ENCODE measurements around the gene APOBEC3C. TPM values are rescaled to one million over a fixed set of nuclear protein-coding genes. Genes with fewer than 3 reads are reported as not detected.
"Not testable (repeated sequence)": the region's sequence is repeated elsewhere in the genome, so short reads cannot be mapped to it uniquely, and the experiment has no call there.

APOBEC3C gene
- total and polyA plus RNA-seq, 7 donors: 5.3 to 33.6 (median 12.3) TPM

DNA sequence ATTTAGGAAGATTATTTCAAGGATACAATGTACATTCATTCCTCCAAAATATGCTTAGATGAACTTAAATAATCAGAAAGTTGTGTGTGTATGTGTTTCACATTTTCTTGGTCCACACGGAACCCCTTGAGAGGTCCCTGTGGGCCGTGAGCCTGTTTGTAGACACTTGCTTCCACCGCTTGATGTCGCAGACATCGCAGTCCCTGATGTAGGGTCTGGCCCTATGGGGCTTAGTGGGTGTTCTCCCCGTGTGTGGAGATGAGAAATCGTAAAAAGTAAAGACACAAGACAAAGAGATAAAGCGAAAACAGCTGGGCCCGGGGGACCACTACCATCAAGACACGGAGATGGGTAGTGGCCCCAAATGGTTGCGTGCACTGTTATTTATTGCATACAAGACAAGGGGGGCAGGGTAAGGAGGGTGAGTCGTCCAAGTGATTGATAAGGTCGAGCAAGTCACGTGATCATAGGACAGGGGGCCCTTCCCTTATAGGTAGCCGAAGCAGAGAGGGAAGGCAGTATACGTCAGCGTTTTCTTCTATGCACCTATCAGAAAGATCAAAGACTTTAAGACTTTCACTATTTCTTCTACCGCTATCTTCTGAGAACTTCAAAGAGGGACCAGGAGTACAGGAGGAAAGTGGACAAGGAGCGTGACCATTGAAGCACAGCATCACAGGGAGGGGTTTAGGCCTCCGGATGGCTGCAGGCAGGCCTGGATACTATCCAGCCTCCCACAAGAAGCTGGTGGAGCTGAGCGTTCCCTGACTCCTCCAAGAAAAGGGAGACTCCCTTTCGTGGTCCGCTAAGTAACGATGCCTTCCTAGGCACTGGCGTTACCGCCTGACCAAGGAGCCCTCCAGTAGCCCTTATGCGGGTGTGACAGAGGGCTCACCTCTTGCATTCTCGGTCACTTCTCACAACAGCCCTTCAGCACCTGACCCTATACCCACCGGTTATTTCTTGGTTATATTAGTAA lies 1.2 kb upstream of the APOBEC3C start:
- no peaks in the 10 kb centered on the region for H3K9me3 ChIP-seq
- no peaks in the 10 kb centered on the region for H3K36me3 ChIP-seq
- TF ChIP-seq POLR2AphosphoS5 (IDR thresholded peaks at IDR 0.05): no peak
- TF ChIP-seq POLR2A (IDR thresholded peaks at IDR 0.05): no peak
- TF ChIP-seq CTCF (IDR thresholded peaks at IDR 0.05): no peak
- no peak for TF ChIP-seq EP300 (IDR thresholded peaks at IDR 0.05)
- DNase-seq: no peak
- H3K4me3 ChIP-seq: no peak overlapping the region
- H3K27me3 ChIP-seq: no peaks in the 10 kb centered on the region
- H3K27ac ChIP-seq: peak overlapping the region in 1 of 4 donors; percentile 89
- 90% methylated on average over 29 of the region's 29 CpGs for WGBS, 2 donors
- H3K4me1 ChIP-seq: peaks cover 0 to 26% (median 19%) of the 10 kb centered on the region in 4 donors
- intact Hi-C loops (cut with DNase I): loop anchor here (5.0 kb wide), 1 partner anchor 304 kb away; the partner anchor contains the start of gene RPL3

GRCh38 chr22:39013561-39013941 lies 506 bp upstream of the APOBEC3C start:
- intact Hi-C loops (cut with DNase I): loop anchor here (5.0 kb wide), 1 partner anchor 304 kb away; the partner anchor contains the start of gene RPL3
- not testable (repeated sequence) for DNase-seq, H3K9me3 ChIP-seq, H3K27me3 ChIP-seq, H3K36me3 ChIP-seq
- peak overlapping the region; percentile 37 to 64 (median 58) for H3K4me3 ChIP-seq
- peak overlapping the region; percentile 80 to 91 (median 88) for H3K27ac ChIP-seq
- peaks cover 0 to 26% (median 19%) of the 10 kb centered on the region in 4 donors for H3K4me1 ChIP-seq
- 62 to 80% methylated on average over 6 of the region's 6 CpGs for WGBS, 2 donors

GRCh38 chr22:39014723-39015121 lies 665 bp downstream of the APOBEC3C start:
- H3K27me3 ChIP-seq, H3K9me3 ChIP-seq, DNase-seq, H3K36me3 ChIP-seq: not testable (repeated sequence)
- 33 to 35% methylated on average over 6 of the region's 6 CpGs for WGBS, 2 donors
- H3K27ac ChIP-seq: peak overlapping the region; percentile 80 to 91 (median 88)
- intact Hi-C loops (cut with DNase I): loop anchor here (5.0 kb wide), 2 partner anchors 118 to 303 kb away; partner anchors contain the start of gene RPL3
- H3K4me3 ChIP-seq: peak overlapping the region; percentile 37 to 64 (median 58)
- peaks cover 0 to 26% (median 19%) of the 10 kb centered on the region in 4 donors for H3K4me1 ChIP-seq

DNA sequence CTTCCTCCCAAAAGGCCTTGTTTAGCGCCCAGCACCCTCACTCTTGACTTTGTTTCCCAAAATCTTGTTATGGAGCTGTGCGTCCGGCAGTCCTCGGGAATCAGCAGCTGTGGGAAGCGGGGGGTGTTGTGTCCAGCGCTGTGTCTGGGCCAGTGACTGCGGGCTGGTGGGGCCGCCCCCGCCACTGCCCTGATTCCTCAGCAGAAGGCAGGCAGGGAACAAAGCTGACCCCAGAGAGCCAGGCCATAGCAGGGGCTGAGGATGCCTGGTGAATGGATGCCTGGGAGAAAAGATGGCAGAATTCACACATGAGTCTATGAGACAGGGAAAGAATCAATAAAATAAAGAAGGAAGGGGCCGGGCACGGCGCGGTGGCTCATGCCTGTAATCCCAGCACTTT lies 2.5 kb downstream of the APOBEC3C start:
- WGBS, 2 donors: 97% methylated on average over 13 of the region's 13 CpGs
- intact Hi-C loops (cut with DNase I): loop anchor here (5.0 kb wide), 1 partner anchor 116 kb away; no protein-coding TSS in a partner anchor
- no peak for DNase-seq

GRCh38 chr22:39017596-39018365 lies 3.7 kb downstream of the APOBEC3C start:
- intact Hi-C loops (cut with DNase I): loop anchor here (5.0 kb wide), 1 partner anchor 115 kb away; no protein-coding TSS in a partner anchor
- DNase-seq: no peak
- 86 to 88% methylated on average over 18 of the region's 18 CpGs for WGBS, 2 donors
- Histone ChIP-seq H3K4me3 (no peak overlapping the region), H3K4me1 (peaks cover 0 to 41% (median 38%) of the 10 kb centered on the region in 4 donors), H3K27me3 (no peaks in the 10 kb centered on the region), H3K9me3 (no peaks in the 10 kb centered on the region), H3K36me3 (no peaks in the 10 kb centered on the region), H3K27ac (no peak overlapping the region)
- TF ChIP-seq POLR2AphosphoS5 (IDR thresholded peaks at IDR 0.05) (no peak), EP300 (IDR thresholded peaks at IDR 0.05) (no peak), CTCF (IDR thresholded peaks at IDR 0.05) (no peak), POLR2A (IDR thresholded peaks at IDR 0.05) (no peak)

More for the DNA sequence above, 2.5 kb downstream of the APOBEC3C start:
- H3K27ac ChIP-seq: no peak overlapping the region
- H3K36me3 ChIP-seq: no peaks in the 10 kb centered on the region
- H3K9me3 ChIP-seq: no peaks in the 10 kb centered on the region
- H3K4me1 ChIP-seq: peaks cover 0 to 32% (median 29%) of the 10 kb centered on the region in 4 donors
- TF ChIP-seq CTCF (IDR thresholded peaks at IDR 0.05): no peak
- TF ChIP-seq POLR2AphosphoS5 (IDR thresholded peaks at IDR 0.05): no peak
- TF ChIP-seq POLR2A (IDR thresholded peaks at IDR 0.05): no peak
- TF ChIP-seq EP300 (IDR thresholded peaks at IDR 0.05): no peak
- H3K4me3 ChIP-seq: no peak overlapping the region
- no peaks in the 10 kb centered on the region for H3K27me3 ChIP-seq

DNA sequence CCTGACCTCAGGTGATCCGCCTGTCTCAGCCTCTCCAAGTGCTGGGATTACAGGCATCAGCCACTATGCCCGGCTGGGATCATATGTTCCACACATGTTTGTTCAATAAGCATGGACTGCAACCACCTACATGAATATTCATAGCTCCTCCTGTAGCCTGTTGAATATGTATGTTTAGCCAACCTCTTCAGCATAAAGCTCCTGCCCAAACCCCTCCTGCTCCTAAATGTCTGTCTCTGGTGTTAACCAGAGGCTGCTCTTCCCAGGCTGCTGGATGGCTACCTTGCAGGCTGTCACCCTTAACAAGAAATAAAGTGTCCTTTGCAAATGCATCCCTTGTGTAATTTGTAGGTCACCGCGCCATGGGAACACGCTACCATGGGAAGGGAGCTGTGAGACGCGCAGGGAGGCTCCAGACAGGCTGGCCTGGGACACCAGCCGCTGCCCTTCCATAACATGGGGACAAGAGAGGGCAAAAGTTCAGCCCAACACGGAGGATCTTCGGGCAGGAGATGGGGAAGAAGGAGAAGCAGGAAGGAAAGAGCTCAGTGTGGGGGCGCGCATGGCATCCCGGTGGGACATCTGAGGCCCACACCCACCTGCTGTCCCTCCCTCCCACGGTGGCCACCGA lies 6.1 kb downstream of the APOBEC3C start:
- intact Hi-C loops (cut with DNase I); H3K36me3 ChIP-seq; H3K9me3 ChIP-seq; H3K27me3 ChIP-seq; DNase-seq: not testable (repeated sequence)
- Histone ChIP-seq H3K4me3 (peak overlapping the region in 3 of 4 donors; percentile 36 to 43 (median 40)), H3K4me1 (peaks cover 0 to 25% (median 22%) of the 10 kb centered on the region in 4 donors), H3K27ac (peak overlapping the region; percentile 65 to 82 (median 79))
- WGBS, 2 donors: 28 to 41% methylated on average over 15 of the region's 15 CpGs
